ENCODE data around the gene PRKCA.

DNA sequence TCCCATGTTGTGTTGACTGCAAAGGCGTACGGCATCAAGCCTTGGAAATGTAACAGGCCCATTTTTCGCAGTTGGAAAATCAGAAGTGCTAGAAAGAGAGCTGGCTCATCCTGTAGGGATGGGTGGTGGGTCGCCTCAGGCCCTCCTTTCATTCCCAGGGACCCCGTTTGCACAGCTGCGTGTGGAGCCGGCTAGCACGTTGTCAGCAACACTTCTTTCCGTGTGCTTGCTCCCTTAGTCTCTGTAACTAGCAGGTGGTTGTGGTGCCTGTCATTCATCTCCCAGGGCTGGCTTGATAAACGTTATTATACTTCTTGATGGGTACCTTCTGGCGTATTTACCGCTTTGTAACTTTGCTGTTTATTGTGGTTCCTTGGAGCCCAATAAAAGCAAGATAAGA, 293.5 kb downstream of the PRKCA start:
- TF ChIP-seq POLR2A (IDR thresholded peaks at IDR 0.05), result no peak
- TF ChIP-seq POLR2AphosphoS5 (IDR thresholded peaks at IDR 0.05), result no peak
- TF ChIP-seq, protein P1, sequence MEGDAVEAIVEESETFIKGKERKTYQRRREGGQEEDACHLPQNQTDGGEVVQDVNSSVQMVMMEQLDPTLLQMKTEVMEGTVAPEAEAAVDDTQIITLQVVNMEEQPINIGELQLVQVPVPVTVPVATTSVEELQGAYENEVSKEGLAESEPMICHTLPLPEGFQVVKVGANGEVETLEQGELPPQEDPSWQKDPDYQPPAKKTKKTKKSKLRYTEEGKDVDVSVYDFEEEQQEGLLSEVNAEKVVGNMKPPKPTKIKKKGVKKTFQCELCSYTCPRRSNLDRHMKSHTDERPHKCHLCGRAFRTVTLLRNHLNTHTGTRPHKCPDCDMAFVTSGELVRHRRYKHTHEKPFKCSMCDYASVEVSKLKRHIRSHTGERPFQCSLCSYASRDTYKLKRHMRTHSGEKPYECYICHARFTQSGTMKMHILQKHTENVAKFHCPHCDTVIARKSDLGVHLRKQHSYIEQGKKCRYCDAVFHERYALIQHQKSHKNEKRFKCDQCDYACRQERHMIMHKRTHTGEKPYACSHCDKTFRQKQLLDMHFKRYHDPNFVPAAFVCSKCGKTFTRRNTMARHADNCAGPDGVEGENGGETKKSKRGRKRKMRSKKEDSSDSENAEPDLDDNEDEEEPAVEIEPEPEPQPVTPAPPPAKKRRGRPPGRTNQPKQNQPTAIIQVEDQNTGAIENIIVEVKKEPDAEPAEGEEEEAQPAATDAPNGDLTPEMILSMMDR (IDR thresholded peaks at IDR 0.05), result no peak
